Fibroblast of gingiva (primary cell): Measurements from ENCODE around the gene BCOR.
A peak's percentile ranks its signal among the peaks of the same experiment; 100 is the strongest.

ENCODE experiments used
- DNase-seq: peaks from one replicate; pipeline ENCODE4 v3.0.0-alpha.2; 2011; ENCODE audit warnings: low read depth

The BCOR gene

GRCh38 chrX:40018041-40018440 is 79.7 kb downstream of the BCOR start:
- no peak for DNase-seq

GRCh38 chrX:40016749-40017148 is 81.0 kb downstream of the BCOR start:
- no peak for DNase-seq

- DNase-seq: no peak
Observed at GRCh38 chrX:40015693-40016092, 82.1 kb downstream of the BCOR start.

- peak; percentile 76 for DNase-seq
Observed at GRCh38 chrX:40013266-40014195, 84.2 kb downstream of the BCOR start.

GRCh38 chrX:40012868-40013265 is 84.9 kb downstream of the BCOR start:
- peak; percentile 68 for DNase-seq

- DNase-seq: peak; percentile 87
Observed at GRCh38 chrX:40012039-40012867, 85.5 kb downstream of the BCOR start.

- DNase-seq: no peak
Observed at GRCh38 chrX:40011322-40012038, 86.3 kb downstream of the BCOR start.

GRCh38 chrX:40010550-40011321 is 87.0 kb downstream of the BCOR start:
- DNase-seq: no peak

- DNase-seq: no peak
Observed at GRCh38 chrX:40009890-40010289, 87.9 kb downstream of the BCOR start.

GRCh38 chrX:40009462-40009851 is 88.3 kb downstream of the BCOR start:
- DNase-seq: no peak

GRCh38 chrX:40008791-40009461 is 88.8 kb downstream of the BCOR start:
- DNase-seq: peak; percentile 48

GRCh38 chrX:40007756-40008705 is 89.7 kb downstream of the BCOR start:
- DNase-seq: no peak

GRCh38 chrX:40007131-40007755 is 90.5 kb downstream of the BCOR start:
- DNase-seq: no peak

- DNase-seq: no peak
Observed at GRCh38 chrX:40006106-40007017, 91.4 kb downstream of the BCOR start.

GRCh38 chrX:40005292-40006011 is 92.3 kb downstream of the BCOR start:
- no peak for DNase-seq

GRCh38 chrX:40004921-40005291 is 92.9 kb downstream of the BCOR start:
- DNase-seq: no peak

GRCh38 chrX:40004246-40004535 is 93.6 kb downstream of the BCOR start:
- no peak for DNase-seq
